ENCODE measurements around the gene RNF152. TPM values are rescaled to one million over a fixed set of nuclear protein-coding genes. Genes with fewer than 3 reads are reported as not detected.
"Not testable (repeated sequence)": the region's sequence is repeated elsewhere in the genome, so short reads cannot be mapped to it uniquely, and the experiment has no call there.

Gene RNF152
- total RNA-seq, 5 donors from 2014 or later (not counting 1 experiment from before 2014, with no cell fraction given) = 0.23 to 0.78 (median 0.51) TPM

GRCh38 chr18:61815885-61816470, 76.8 kb downstream of the RNF152 start:
- POLR2A ChIA-PET = no interaction called here
- H3K27me3 Mint-ChIP-seq = peaks cover 7 to 9% of the 10 kb centered on the region in 2 donors
- Histone ChIP-seq H3K4me1 (ENCODE audit: control insufficient read depth in 1 of 2, extremely low read depth in 1 of 2, insufficient read depth in 2 of 2, low read length in 2 of 2) (no peaks in the 10 kb centered on the region), H3K27me3 (replicated peaks in 1 of 2; ENCODE audit: control insufficient read depth in 2 of 2, extremely low read depth in 1 of 2, insufficient read depth in 2 of 2, low read length in 1 of 2) (no peaks in the 10 kb centered on the region), H3K27ac (ENCODE audit: low read length) (no peak overlapping the region), H3K9me3 (no peaks in the 10 kb centered on the region), H3K36me3 (ENCODE audit: control insufficient read depth in 2 of 2, extremely low read depth in 1 of 2, insufficient read depth in 1 of 2, low read length in 1 of 2) (no peaks in the 10 kb centered on the region), H3K4me3 (ENCODE audit: control insufficient read depth in 1 of 2, extremely low read depth in 1 of 2, low read length in 1 of 2) (no peak overlapping the region)
- H3K4me3 Mint-ChIP-seq = no peak overlapping the region
- WGBS (ENCODE audit: insufficient coverage) = 94% methylated on average over 29 of the region's 29 CpGs
- no peaks in the 10 kb centered on the region for H3K4me1 Mint-ChIP-seq
- no peaks in the 10 kb centered on the region for H3K9me3 Mint-ChIP-seq
- CTCF ChIA-PET = no interaction called here
- ATAC-seq (replicated peaks in 1 of 4) = no peak
- no peak overlapping the region for H3K27ac Mint-ChIP-seq
- DNase-seq = no peak
- no peaks in the 10 kb centered on the region for H3K36me3 Mint-ChIP-seq

- Histone ChIP-seq H3K36me3 (ENCODE audit: control insufficient read depth in 2 of 2, extremely low read depth in 1 of 2, insufficient read depth in 1 of 2, low read length in 1 of 2) (no peaks in the 10 kb centered on the region), H3K27me3 (replicated peaks in 1 of 2; ENCODE audit: control insufficient read depth in 2 of 2, extremely low read depth in 1 of 2, insufficient read depth in 2 of 2, low read length in 1 of 2) (peaks cover 0 to 3% of the 10 kb centered on the region in 2 experiments), H3K27ac (ENCODE audit: low read length) (no peak overlapping the region), H3K9me3 (no peaks in the 10 kb centered on the region), H3K4me1 (ENCODE audit: control insufficient read depth in 1 of 2, extremely low read depth in 1 of 2, insufficient read depth in 2 of 2, low read length in 2 of 2) (no peaks in the 10 kb centered on the region), H3K4me3 (ENCODE audit: control insufficient read depth in 1 of 2, extremely low read depth in 1 of 2, low read length in 1 of 2) (no peak overlapping the region)
- DNase-seq (no peak), ATAC-seq (replicated peaks in 1 of 4) (no peak)
- no CpG with 5 or more reads among the region's 3 CpGs for whole genome bisulfite sequencing (ENCODE audit: insufficient coverage)
- Mint-ChIP-seq H3K9me3 (no peaks in the 10 kb centered on the region), H3K27me3 (peaks cover 4 to 5% of the 10 kb centered on the region in 2 donors), H3K4me3 (no peak overlapping the region), H3K4me1 (no peaks in the 10 kb centered on the region), H3K36me3 (no peaks in the 10 kb centered on the region), H3K27ac (no peak overlapping the region)
- ChIA-PET CTCF (no interaction called here), POLR2A (no interaction called here)
Measured at GRCh38 chr18:61808286-61808685, 84.5 kb downstream of the RNF152 start.

DNA sequence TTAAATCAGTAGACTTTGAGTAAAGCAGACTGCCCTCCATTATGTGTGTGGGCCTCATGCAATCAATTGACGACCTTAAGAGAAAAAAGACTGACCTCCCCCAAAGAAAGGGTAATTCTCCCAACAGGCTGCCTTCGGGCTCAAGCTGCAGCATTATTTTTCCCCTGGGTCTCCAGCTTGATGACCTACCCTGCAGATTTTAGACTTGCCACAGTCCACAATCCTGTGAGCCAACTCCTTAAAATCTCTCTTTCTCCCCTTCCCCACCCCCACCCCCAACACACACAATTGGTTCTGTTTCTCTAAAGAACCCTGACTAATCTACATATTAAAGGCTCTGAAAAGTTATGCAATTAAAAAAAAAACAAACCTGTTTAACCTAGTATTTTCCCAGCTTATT, 89.4 kb downstream of the RNF152 start:
- Mint-ChIP-seq H3K4me3 (no peak overlapping the region), H3K9me3 (no peaks in the 10 kb centered on the region), H3K36me3 (no peaks in the 10 kb centered on the region), H3K4me1 (no peaks in the 10 kb centered on the region), H3K27me3 (peaks cover 1 to 8% of the 10 kb centered on the region in 2 donors), H3K27ac (no peak overlapping the region)
- CTCF ChIA-PET = no interaction called here
- Histone ChIP-seq H3K27ac (ENCODE audit: low read length) (no peak overlapping the region), H3K27me3 (replicated peaks in 1 of 2; ENCODE audit: control insufficient read depth in 2 of 2, extremely low read depth in 1 of 2, insufficient read depth in 2 of 2, low read length in 1 of 2) (peaks cover 0 to 3% of the 10 kb centered on the region in 2 experiments), H3K4me1 (ENCODE audit: control insufficient read depth in 1 of 2, extremely low read depth in 1 of 2, insufficient read depth in 2 of 2, low read length in 2 of 2) (no peaks in the 10 kb centered on the region), H3K9me3 (no peaks in the 10 kb centered on the region), H3K4me3 (ENCODE audit: control insufficient read depth in 1 of 2, extremely low read depth in 1 of 2, low read length in 1 of 2) (no peak overlapping the region), H3K36me3 (ENCODE audit: control insufficient read depth in 2 of 2, extremely low read depth in 1 of 2, insufficient read depth in 1 of 2, low read length in 1 of 2) (no peaks in the 10 kb centered on the region)
- no peak for ATAC-seq (replicated peaks in 1 of 4)
- 100% methylated on average over 1 of the region's 2 CpGs for WGBS (ENCODE audit: insufficient coverage)
- POLR2A ChIA-PET = no interaction called here
- DNase-seq = no peak

GRCh38 chr18:61797696-61798590, 94.9 kb downstream of the RNF152 start:
- no peaks in the 10 kb centered on the region for H3K9me3 Mint-ChIP-seq
- H3K4me1 Mint-ChIP-seq = no peaks in the 10 kb centered on the region
- Histone ChIP-seq H3K27ac (ENCODE audit: low read length) (no peak overlapping the region), H3K4me1 (ENCODE audit: control insufficient read depth in 1 of 2, extremely low read depth in 1 of 2, insufficient read depth in 2 of 2, low read length in 2 of 2) (no peaks in the 10 kb centered on the region), H3K27me3 (replicated peaks in 1 of 2; ENCODE audit: control insufficient read depth in 2 of 2, extremely low read depth in 1 of 2, insufficient read depth in 2 of 2, low read length in 1 of 2) (no peaks in the 10 kb centered on the region), H3K4me3 (ENCODE audit: control insufficient read depth in 1 of 2, extremely low read depth in 1 of 2, low read length in 1 of 2) (no peak overlapping the region), H3K36me3 (ENCODE audit: control insufficient read depth in 2 of 2, extremely low read depth in 1 of 2, insufficient read depth in 1 of 2, low read length in 1 of 2) (no peaks in the 10 kb centered on the region), H3K9me3 (no peaks in the 10 kb centered on the region)
- no peak overlapping the region for H3K27ac Mint-ChIP-seq
- DNase-seq (no peak), ATAC-seq (replicated peaks in 1 of 4) (no peak)
- WGBS (ENCODE audit: insufficient coverage) = 77% methylated on average over 2 of the region's 6 CpGs
- peaks cover 3 to 17% of the 10 kb centered on the region in 2 donors for H3K27me3 Mint-ChIP-seq
- POLR2A ChIA-PET = no interaction called here
- H3K36me3 Mint-ChIP-seq = no peaks in the 10 kb centered on the region
- H3K4me3 Mint-ChIP-seq = no peak overlapping the region
- CTCF ChIA-PET = no interaction called here

DNA sequence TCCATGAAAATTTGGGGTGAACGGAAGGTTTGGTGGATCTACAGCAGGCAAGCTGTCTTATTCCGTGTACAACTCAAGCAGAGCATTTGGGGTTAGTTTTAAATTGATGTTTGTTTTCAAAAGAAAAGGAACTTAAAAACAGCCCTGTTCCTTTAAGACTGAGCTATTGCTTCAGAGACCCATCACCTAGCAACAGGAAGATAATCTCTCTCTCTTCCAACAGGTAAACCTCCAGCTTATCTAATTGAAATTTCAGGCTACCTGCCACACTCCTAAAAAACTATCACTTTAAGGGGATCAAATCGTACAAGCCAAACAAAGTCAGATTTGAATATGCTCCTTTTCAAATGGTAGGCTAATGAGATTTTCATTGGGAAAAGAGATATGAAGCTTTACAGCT, 101.8 kb downstream of the RNF152 start:
- Histone ChIP-seq H3K4me1 (ENCODE audit: control insufficient read depth in 1 of 2, extremely low read depth in 1 of 2, insufficient read depth in 2 of 2, low read length in 2 of 2) (no peaks in the 10 kb centered on the region), H3K27me3 (replicated peaks in 1 of 2; ENCODE audit: control insufficient read depth in 2 of 2, extremely low read depth in 1 of 2, insufficient read depth in 2 of 2, low read length in 1 of 2) (no peaks in the 10 kb centered on the region), H3K36me3 (ENCODE audit: control insufficient read depth in 2 of 2, extremely low read depth in 1 of 2, insufficient read depth in 1 of 2, low read length in 1 of 2) (no peaks in the 10 kb centered on the region), H3K9me3 (no peaks in the 10 kb centered on the region), H3K27ac (ENCODE audit: low read length) (no peak overlapping the region), H3K4me3 (ENCODE audit: control insufficient read depth in 1 of 2, extremely low read depth in 1 of 2, low read length in 1 of 2) (no peak overlapping the region)
- no CpG with 5 or more reads among the region's 3 CpGs for WGBS (ENCODE audit: insufficient coverage)
- POLR2A ChIA-PET = no interaction called here
- DNase-seq (no peak), ATAC-seq (replicated peaks in 1 of 4) (no peak)
- CTCF ChIA-PET = no interaction called here
- Mint-ChIP-seq H3K4me3 (no peak overlapping the region), H3K27me3 (peaks cover 4 to 11% of the 10 kb centered on the region in 2 donors), H3K27ac (no peak overlapping the region), H3K36me3 (no peaks in the 10 kb centered on the region), H3K4me1 (no peaks in the 10 kb centered on the region), H3K9me3 (peaks cover 4 to 17% (median 9%) of the 10 kb centered on the region in 3 donors)

GRCh38 chr18:61787011-61787670, 105.7 kb downstream of the RNF152 start:
- DNase-seq; H3K36me3 Mint-ChIP-seq; H3K36me3 ChIP-seq (ENCODE audit: control insufficient read depth in 2 of 2, extremely low read depth in 1 of 2, insufficient read depth in 1 of 2, low read length in 1 of 2); H3K4me3 Mint-ChIP-seq; H3K4me1 ChIP-seq (ENCODE audit: control insufficient read depth in 1 of 2, extremely low read depth in 1 of 2, insufficient read depth in 2 of 2, low read length in 2 of 2); H3K4me1 Mint-ChIP-seq; POLR2A ChIA-PET; H3K27me3 ChIP-seq (replicated peaks in 1 of 2; ENCODE audit: control insufficient read depth in 2 of 2, extremely low read depth in 1 of 2, insufficient read depth in 2 of 2, low read length in 1 of 2); H3K27ac ChIP-seq (ENCODE audit: low read length); CTCF ChIA-PET; H3K4me3 ChIP-seq (ENCODE audit: control insufficient read depth in 1 of 2, extremely low read depth in 1 of 2, low read length in 1 of 2); H3K27ac Mint-ChIP-seq; H3K9me3 ChIP-seq; H3K27me3 Mint-ChIP-seq; ATAC-seq (replicated peaks in 1 of 4): not testable (repeated sequence)
- H3K9me3 Mint-ChIP-seq = peaks cover 4 to 17% (median 9%) of the 10 kb centered on the region in 3 donors
- WGBS (ENCODE audit: insufficient coverage) = no CpG with 5 or more reads among the region's 1 CpG

Data from T-cell (primary cell).